GM12878 (cell line): ENCODE measurements around the gene RSPO4. TPM values are rescaled to one million over a fixed set of nuclear protein-coding genes. Genes with fewer than 3 reads are reported as not detected.

ENCODE experiments used
- ATAC-seq: fragments of 200-7000 bp; cut with Tn5 transposase; 3 replicates; pipeline ENCODE4 v1.9.1; 2020; ENCODE audit warnings: mild to moderate bottlenecking, moderate library complexity
- BruUV-seq: library from RNA; stranded (reverse); fragments of 400-500 nt; replicated peaks from 2 replicates; lab custom pipeline; 2021; lab: Mats Ljungman, UMichigan
- CTCF ChIA-PET: fragments of 300-600 bp; sonication (Branson Sonifier 250); formaldehyde crosslinking; extraction: SDS; loops from one replicate; lab custom pipeline; 2021; ENCODE audit warnings: inconsistent platforms; lab: Yijun Ruan, JAX
- POLR2A ChIA-PET: fragments of 350-600 bp; formaldehyde crosslinking; extraction: SDS; loops from one replicate; lab custom pipeline; 2021; ENCODE audit warnings: inconsistent platforms; lab: Charles Lee
- RAD21 ChIA-PET: fragments of 300-600 bp; sonication (Branson Sonifier 250); formaldehyde crosslinking; loops from one replicate; lab custom pipeline; 2023; ENCODE audit warnings: antibody characterized with exemption; ENCODE audit not compliant: unreplicated experiment; lab: Charles Lee
- SMC1A ChIA-PET: fragments of 300-600 bp; sonication (Branson Sonifier 250); formaldehyde crosslinking; loops from one replicate; lab custom pipeline; 2023; ENCODE audit not compliant: unreplicated experiment, uncharacterized antibody; lab: Charles Lee
- DNase-seq: peaks from one replicate; pipeline ENCODE4 v3.0.0-alpha.2; 2011; ENCODE audit warnings: low read depth, low spot score
- FAIRE-seq: peaks from 3 replicates; lab custom pipeline; 2011; peaks lifted over from hg19 to GRCh38; lab: Jason Lieb, UNC
- H2AFZ ChIP-seq: 2 replicates; pipeline ENCODE4 v1.6.0; 2011; ENCODE audit warnings: low read depth, low read length, control low read depth; ENCODE audit not compliant: control insufficient read depth
- H3K27ac ChIP-seq: 2 replicates; pipeline ENCODE4 v1.5.1; 2011; ENCODE audit warnings: control low read depth; ENCODE audit not compliant: control insufficient read depth, insufficient read depth
- H3K27me3 ChIP-seq, 2 experiments: replicated peaks in 1 of 2; 2 replicates each; pipeline versions ENCODE4 v1.6.0 to v1.6.1; 2011; ENCODE audit warnings: low read length in 1 of 2; ENCODE audit not compliant: control insufficient read depth in 2 of 2, insufficient read depth in 2 of 2
- H3K36me3 ChIP-seq, 2 experiments: 2 replicates each; pipeline ENCODE4 v1.5.1; 2011; ENCODE audit warnings: low read length in 1 of 2; ENCODE audit not compliant: control insufficient read depth in 2 of 2, insufficient read depth in 2 of 2
- H3K4me1 ChIP-seq: 2 replicates; pipeline ENCODE4 v1.6.1; 2011; ENCODE audit warnings: mild to moderate bottlenecking, low read length, moderate library complexity, mixed read lengths; ENCODE audit not compliant: control insufficient read depth, insufficient read depth
- H3K4me2 ChIP-seq: 2 replicates; pipeline ENCODE4 v1.6.0; 2011; ENCODE audit warnings: control low read depth; ENCODE audit not compliant: control insufficient read depth, insufficient read depth
- H3K4me3 ChIP-seq: fragments of 200-600 bp; sonication (generic); 2 replicates; pipeline ENCODE4 v1.5.1; 2016
- H3K79me2 ChIP-seq: 2 replicates; pipeline ENCODE4 v1.6.0; 2011; ENCODE audit warnings: low read length; ENCODE audit not compliant: control insufficient read depth, insufficient read depth
- H3K9ac ChIP-seq: 2 replicates; pipeline ENCODE4 v1.8.0; 2011; ENCODE audit warnings: low read length, control low read depth, mixed read lengths; ENCODE audit not compliant: control insufficient read depth, insufficient read depth
- H3K9me3 ChIP-seq: replicated peaks from 3 replicates; pipeline ENCODE4 v1.5.1; 2011; ENCODE audit warnings: mild to moderate bottlenecking, low read length; ENCODE audit not compliant: control insufficient read depth, insufficient read depth
- H4K20me1 ChIP-seq: 2 replicates; pipeline ENCODE4 v1.6.0; 2011; ENCODE audit not compliant: control insufficient read depth, insufficient read depth
- CREM ChIP-seq: IDR thresholded peaks from 2 replicates; pipeline ENCODE4 v1.6.1; 2014; ENCODE audit warnings: antibody characterized with exemption, low read depth
- EZH2 ChIP-seq: IDR thresholded peaks from 2 replicates; pipeline ENCODE4 v1.6.1; 2012; ENCODE audit warnings: low read depth, mild to moderate bottlenecking, control low read depth, inconsistent platforms, low read length, borderline replicate concordance; ENCODE audit not compliant: control insufficient read depth
- KDM1A ChIP-seq: fragments of 200-600 bp; sonication (generic); IDR thresholded peaks from 2 replicates; pipeline ENCODE4 v1.6.1; 2016; ENCODE audit warnings: borderline replicate concordance
- KLF5 ChIP-seq: fragments of 450-650 bp; IDR thresholded peaks from 2 replicates; pipeline ENCODE4 v1.6.1; 2014; ENCODE audit warnings: mild to moderate bottlenecking; ENCODE audit not compliant: partially characterized antibody
- PKNOX1 ChIP-seq: fragments of 450-650 bp; IDR thresholded peaks from 2 replicates; pipeline ENCODE4 v1.6.1; 2016; ENCODE audit warnings: mild to moderate bottlenecking
- POLR2AphosphoS2 ChIP-seq: IDR thresholded peaks from 2 replicates; pipeline ENCODE4 v1.6.1; 2011; ENCODE audit warnings: low read depth, mild to moderate bottlenecking, low read length, improper control_type of control experiment, moderate library complexity
- SUPT20H ChIP-seq: IDR thresholded peaks from 2 replicates; pipeline ENCODE4 v1.6.1; 2011; ENCODE audit warnings: low read depth, mild to moderate bottlenecking, low read length, moderate library complexity, borderline replicate concordance; ENCODE audit not compliant: control insufficient read depth
- TARDBP ChIP-seq: IDR thresholded peaks from 2 replicates; pipeline ENCODE4 v1.6.1; 2016; ENCODE audit warnings: borderline replicate concordance
- ZBTB33 ChIP-seq: fragments of 450-650 bp; IDR thresholded peaks from 2 replicates; pipeline ENCODE4 v1.6.1; 2017; ENCODE audit warnings: mild to moderate bottlenecking
- ZNF24 ChIP-seq: fragments of 450-650 bp; IDR thresholded peaks from 2 replicates; pipeline ENCODE4 v1.6.1; 2017; ENCODE audit warnings: antibody characterized with exemption, mild to moderate bottlenecking
- ZNF622 ChIP-seq: fragments of 450-650 bp; IDR thresholded peaks from 2 replicates; pipeline ENCODE4 v1.6.1; 2017; ENCODE audit warnings: mild to moderate bottlenecking, inconsistent platforms
- ZSCAN29 ChIP-seq: fragments of 450-650 bp; IDR thresholded peaks from 2 replicates; pipeline ENCODE4 v1.6.1; 2017; ENCODE audit warnings: mild to moderate bottlenecking, moderate library complexity
- WGBS: methylation state at CpG from one replicate; pipeline ENCODE4 v1.1.6; 2016; ENCODE audit warnings: low lambda C conversion rate; ENCODE audit not compliant: insufficient replicate concordance, insufficient coverage; ENCODE audit errors: missing lambda C conversion rate; 5-methylcytosine and 5-hydroxymethylcytosine counted together
- in situ Hi-C: fragments of 300-500 bp; cut with MboI; formaldehyde crosslinking; loops from 9 replicates; pipeline ENCODE4 v1.14.3; 2018; ENCODE audit warnings: mixed read lengths
- intact Hi-C: fragments of 100-400 bp; cut with micrococcal nuclease; formaldehyde crosslinking; loops from one replicate; pipeline ENCODE4 v1.14.2; 2022; ENCODE audit not compliant: unreplicated experiment
- polyA plus RNA-seq, 11 experiments: library from polyadenylated mRNA; depleted of rRNA in 4 of 11; unstranded in 6 of 11; stranded (reverse) in 5 of 11; fragments of >200 nt; fragmentation: Nextera tagmentation in 4 of 11; fragmentation: Illumina TruSeq in 1 of 11; extraction: Ambion mirVana in 4 of 11; extraction: Trizol in 1 of 11; gene quantifications; 1 replicate in 1 of 11; 2 replicates in 10 of 11; pipeline versions ENCODE4 v1.2.1 to v1.2.3, GENCODE V29; 2011 to 2016; ENCODE audit warnings: inconsistent platforms in 2 of 11, missing spikeins in 2 of 11, low read depth in 1 of 11
- total RNA-seq, 4 experiments: library from RNA; depleted of rRNA in 3 of 4; stranded (reverse); fragments of >200 nt in 3 of 4; fragmentation: Illumina TruSeq in 1 of 4; extraction: Trizol in 1 of 4; gene quantifications; 2 replicates each; pipeline versions ENCODE4 v1.2.1 to v1.2.3, GENCODE V29; 2013 to 2021
- TF ChIP-seq, protein P1 (sequence below): fragments of 150-350 bp; IDR thresholded peaks from 2 replicates; pipeline ENCODE4 v1.6.1; 2014; ENCODE audit warnings: mild to moderate bottlenecking, low read depth, low read length

Gene RSPO4
- total and polyA plus RNA-seq, 10 of the 15 experiments (the other 5 are each of a cell fraction or from before 2014, with no cell fraction given) = 0.06 TPM; not detected in 9

GRCh38 chr20:1035466-1035865, 33.4 kb upstream of the RSPO4 start:
- TF ChIP-seq EZH2 = no peak
- FAIRE-seq (no peak), ATAC-seq (no peak), DNase-seq (no peak)
- H3K27me3 ChIP-seq = no peaks in the 10 kb centered on the region; a peak in 1 of 4 replicates
- no TSS peak for BruUV-seq
- H3K4me2 ChIP-seq = no peak overlapping the region
- 15% methylated on average over 3 of the region's 3 CpGs for WGBS
- no peak overlapping the region for H2AFZ ChIP-seq
- peaks cover 4% of the 10 kb centered on the region; the same call in 1 of the 2 replicates for H3K4me1 ChIP-seq
- H3K9ac ChIP-seq = no peak overlapping the region
- RAD21 ChIA-PET = no interaction called here
- no peaks in the 10 kb centered on the region for H3K9me3 ChIP-seq
- CTCF ChIA-PET = interaction anchor here (1.1 to 3.2 kb wide), 2 partner anchors 73 to 218 kb away, joined by 3 to 7 read pairs; no protein-coding TSS in a partner anchor
- no peaks in the 10 kb centered on the region for H4K20me1 ChIP-seq
- no peak overlapping the region for H3K4me3 ChIP-seq
- in situ Hi-C loops (no loop called here), intact Hi-C loops (no loop called here)
- SMC1A ChIA-PET = no interaction called here
- H3K27ac ChIP-seq = no peak overlapping the region
- H3K36me3 ChIP-seq = no peaks in the 10 kb centered on the region
- no peaks in the 10 kb centered on the region for H3K79me2 ChIP-seq
- POLR2A ChIA-PET = no interaction called here

DNA sequence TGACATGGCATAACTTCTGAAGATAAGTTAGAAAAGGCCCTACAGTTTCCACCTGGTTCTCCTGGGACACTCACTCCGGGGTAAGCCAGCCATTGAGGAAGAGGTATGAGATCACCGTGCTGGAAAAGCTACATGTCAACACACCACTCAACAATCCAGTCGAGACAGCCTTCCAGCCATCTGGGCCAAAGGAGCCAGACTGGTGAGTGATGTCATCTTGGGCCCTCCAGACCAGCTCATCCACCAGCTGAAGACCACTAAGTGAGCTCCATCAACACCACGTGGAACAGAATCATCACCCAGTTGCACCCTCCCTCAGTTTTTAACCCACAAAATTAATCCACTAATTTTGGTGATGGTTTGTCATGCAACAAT, 32.3 kb upstream of the RSPO4 start:
- BruUV-seq = no TSS peak
- H3K36me3 ChIP-seq = no peaks in the 10 kb centered on the region
- H4K20me1 ChIP-seq = no peaks in the 10 kb centered on the region
- H3K27ac ChIP-seq = no peak overlapping the region
- ChIA-PET CTCF (interaction anchor here (0.7 to 3.2 kb wide), 2 partner anchors 63 to 74 kb away, joined by 4 to 7 read pairs; no protein-coding TSS in a partner anchor), RAD21 (no interaction called here), SMC1A (no interaction called here), POLR2A (no interaction called here)
- H2AFZ ChIP-seq = no peak overlapping the region
- no peak overlapping the region for H3K4me3 ChIP-seq
- ATAC-seq (no peak), DNase-seq (no peak), FAIRE-seq (no peak)
- no peak overlapping the region for H3K9ac ChIP-seq
- H3K4me2 ChIP-seq = no peak overlapping the region
- WGBS = 8% methylated on average over 4 of the region's 4 CpGs
- no peaks in the 10 kb centered on the region for H3K9me3 ChIP-seq
- H3K4me1 ChIP-seq = peaks cover 4% of the 10 kb centered on the region; the same call in 1 of the 2 replicates
- in situ Hi-C loops = no loop called here
- intact Hi-C loops = no loop called here
- no peaks in the 10 kb centered on the region for H3K79me2 ChIP-seq
- no peaks in the 10 kb centered on the region; a peak in 1 of 4 replicates for H3K27me3 ChIP-seq
- no peak for TF ChIP-seq ZSCAN29
- no peak for TF ChIP-seq KLF5
- TF ChIP-seq ZNF24 = no peak
- no peak for TF ChIP-seq SUPT20H
- TF ChIP-seq CREM = no peak
- no peak for TF ChIP-seq ZNF622
- TF ChIP-seq POLR2AphosphoS2 = no peak
- TF ChIP-seq KDM1A = no peak
- TF ChIP-seq ZBTB33 = no peak
- TF ChIP-seq TARDBP = no peak
- TF ChIP-seq, protein P1, sequence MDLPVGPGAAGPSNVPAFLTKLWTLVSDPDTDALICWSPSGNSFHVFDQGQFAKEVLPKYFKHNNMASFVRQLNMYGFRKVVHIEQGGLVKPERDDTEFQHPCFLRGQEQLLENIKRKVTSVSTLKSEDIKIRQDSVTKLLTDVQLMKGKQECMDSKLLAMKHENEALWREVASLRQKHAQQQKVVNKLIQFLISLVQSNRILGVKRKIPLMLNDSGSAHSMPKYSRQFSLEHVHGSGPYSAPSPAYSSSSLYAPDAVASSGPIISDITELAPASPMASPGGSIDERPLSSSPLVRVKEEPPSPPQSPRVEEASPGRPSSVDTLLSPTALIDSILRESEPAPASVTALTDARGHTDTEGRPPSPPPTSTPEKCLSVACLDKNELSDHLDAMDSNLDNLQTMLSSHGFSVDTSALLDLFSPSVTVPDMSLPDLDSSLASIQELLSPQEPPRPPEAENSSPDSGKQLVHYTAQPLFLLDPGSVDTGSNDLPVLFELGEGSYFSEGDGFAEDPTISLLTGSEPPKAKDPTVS = no peak
- TF ChIP-seq PKNOX1 = no peak
